ENCODE data around the gene SUMO3.

SUMO3 gene

DNA sequence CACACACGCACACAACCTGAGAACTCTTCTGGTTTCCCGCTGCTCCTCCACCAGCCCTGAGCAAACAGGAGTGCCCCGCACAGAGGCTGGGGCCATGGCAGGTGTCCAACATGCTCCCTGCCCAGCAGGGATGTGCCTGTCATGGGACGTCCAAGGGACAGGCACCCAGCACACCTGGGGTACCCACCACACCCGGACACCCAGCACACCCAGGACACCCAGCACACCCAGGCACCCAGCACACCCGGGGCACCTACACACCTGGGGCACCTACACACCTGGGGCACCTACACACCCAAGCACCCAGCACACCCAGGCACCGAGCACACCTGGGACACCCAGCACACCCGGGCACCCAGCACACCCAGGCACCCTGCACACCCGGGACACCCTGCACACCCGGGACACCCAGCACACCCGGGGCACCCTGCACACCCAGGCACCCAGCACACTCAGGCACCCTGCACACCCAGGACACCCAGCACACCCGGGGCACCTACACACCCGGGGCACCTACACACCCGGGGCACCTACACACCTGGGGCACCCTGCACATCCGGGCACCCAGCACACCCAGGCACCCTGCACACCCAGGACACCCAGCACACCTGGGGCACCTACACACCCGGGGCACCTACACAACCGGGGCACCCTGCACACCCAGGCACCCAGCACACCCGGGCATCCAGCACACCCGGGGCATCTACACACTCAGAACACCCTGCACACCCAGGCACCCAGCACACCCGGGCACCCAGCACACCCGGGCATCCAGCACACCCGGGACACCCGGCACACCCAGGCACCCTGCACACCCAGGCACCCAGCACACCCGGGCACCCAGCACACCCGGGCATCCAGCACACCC is 54.2 kb downstream of the SUMO3 start:
- in situ Hi-C loops (cut with MboI; ENCODE audit: low sequenced_read_pairs) = no loop called here

DNA sequence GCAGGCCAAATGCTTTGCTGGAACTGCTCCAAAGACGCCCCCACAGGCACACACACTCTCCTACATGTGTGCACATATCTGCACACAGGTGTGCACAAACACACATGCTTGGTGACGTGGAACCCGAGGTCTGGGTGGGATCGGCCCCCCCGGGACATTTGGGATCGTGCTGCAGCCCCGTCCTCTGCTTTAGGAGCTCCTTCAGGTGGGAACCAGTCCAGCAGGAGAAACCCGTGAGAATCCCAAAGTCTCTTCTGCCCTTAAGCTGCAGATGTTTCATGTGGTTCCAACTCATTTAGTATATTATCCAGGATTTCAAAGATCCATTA is 54.8 kb downstream of the SUMO3 start:
- in situ Hi-C loops (cut with MboI; ENCODE audit: low sequenced_read_pairs) = no loop called here

DNA sequence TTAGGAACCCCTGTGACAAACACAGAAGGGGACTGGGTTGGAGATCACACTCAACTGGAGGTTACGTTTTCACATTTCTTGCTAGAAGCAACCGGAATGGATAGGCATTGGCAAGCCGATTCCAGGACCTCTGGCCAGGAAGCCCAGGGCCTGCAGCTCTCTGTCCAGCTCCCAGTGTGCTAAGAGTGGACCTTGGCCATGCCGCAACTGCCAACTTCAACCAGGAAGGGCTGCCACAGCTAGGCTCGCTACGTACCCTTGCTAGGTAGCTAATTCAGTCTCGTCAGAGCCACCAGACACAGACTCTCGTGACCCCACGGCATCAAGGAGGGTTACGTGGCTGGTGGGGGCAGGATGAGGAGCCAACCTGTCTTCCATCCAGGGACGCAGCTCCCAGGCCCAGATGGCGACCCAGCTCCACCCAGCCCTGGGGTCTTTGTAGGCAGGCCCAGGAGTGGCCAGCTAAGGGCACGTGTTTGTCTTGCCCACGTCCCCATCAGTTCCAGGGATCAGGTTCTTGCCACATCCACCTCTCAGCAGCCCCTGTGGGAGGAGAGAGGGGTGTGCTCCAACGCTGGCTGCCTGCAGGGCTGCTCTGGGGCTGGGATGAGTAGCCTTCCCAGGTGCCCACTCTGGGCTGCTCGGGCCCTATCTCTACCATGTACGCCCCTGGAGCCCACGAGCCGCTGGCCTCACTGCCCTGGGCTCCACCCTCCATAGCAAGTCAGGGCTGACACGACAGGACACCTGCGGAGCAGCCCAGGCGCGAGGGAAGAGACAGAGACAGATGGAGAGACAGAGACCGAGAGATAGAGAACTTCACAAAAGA is 55.4 kb downstream of the SUMO3 start:
- in situ Hi-C loops (cut with MboI; ENCODE audit: low sequenced_read_pairs) = no loop called here

DNA sequence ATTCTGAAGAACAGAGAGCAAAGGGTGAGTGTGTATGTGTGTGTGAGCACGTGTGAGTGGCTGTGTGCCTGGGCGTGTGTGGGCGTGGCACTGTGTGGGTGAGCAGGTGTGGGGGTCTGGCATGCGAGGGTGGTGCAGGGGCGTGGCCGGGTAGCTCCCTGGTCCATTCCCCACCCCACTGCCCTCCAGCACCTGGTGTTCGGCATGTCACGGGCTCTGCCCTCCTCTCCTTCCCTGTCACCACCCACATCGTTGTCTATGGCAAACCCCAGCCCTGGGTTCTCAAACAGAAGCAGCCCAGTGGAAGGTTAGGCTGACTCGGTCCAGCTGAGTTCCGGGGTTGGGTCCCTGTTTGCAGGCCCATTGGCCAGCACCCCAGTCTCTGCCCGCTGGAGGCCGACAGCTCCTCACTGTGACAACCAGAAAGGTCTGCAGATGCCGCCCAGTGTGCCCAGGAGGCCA is 56.1 kb downstream of the SUMO3 start:
- in situ Hi-C loops (cut with MboI; ENCODE audit: low sequenced_read_pairs) = no loop called here

DNA sequence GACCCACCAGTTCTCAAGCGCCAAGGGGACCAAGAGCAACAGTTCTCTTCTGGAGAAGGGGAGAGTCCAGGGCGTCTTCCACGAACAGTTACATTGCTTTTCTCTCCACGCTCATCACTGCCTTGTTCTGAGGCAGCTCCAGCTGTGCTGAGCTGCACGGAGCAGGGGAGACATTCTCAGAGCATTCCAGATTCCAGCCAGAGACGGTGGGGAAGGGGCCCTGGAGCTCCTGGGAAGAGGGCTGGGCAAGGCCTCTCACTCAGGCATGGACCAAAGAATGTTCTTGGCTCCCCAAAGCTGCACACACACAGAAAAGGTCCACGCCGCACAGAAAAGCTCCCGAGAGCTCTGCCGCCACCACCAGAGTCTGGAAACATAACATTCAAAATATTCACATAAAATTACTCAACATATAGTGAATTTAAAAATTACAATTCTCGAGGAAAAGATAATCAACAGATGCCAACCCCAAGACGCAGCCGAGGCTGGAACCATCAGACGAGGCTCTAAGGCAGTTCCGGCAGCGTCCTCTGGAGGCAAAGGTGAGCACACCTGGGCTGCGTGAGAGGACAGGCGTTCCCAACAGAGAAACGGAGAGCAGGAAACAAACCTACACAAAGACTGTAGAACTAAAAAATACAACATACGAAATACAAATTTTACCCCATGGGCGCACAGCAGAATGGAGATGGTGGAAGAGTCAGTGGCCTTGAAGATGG is 56.7 kb downstream of the SUMO3 start:
- in situ Hi-C loops (cut with MboI; ENCODE audit: low sequenced_read_pairs) = no loop called here

DNA sequence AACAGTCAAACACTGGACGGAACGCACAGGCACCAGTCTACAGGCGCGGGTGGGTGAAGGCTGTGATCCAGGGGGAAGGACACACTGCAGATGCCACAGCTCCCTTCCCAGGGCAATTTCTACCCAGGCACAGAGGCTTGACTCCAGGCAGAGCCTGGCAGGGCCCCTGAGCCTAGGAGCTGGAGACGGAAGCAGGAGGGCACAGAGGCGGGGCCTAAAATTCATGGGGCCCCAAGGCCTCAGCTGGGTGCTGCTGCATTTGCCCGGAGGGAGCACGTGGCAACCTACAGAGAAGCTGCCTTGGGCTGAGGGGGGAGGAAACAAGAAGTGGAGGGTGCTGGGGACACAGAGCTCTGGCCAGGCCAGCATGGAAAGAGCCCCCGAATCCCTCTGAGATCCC is 57.5 kb downstream of the SUMO3 start:
- in situ Hi-C loops (cut with MboI; ENCODE audit: low sequenced_read_pairs) = no loop called here

DNA sequence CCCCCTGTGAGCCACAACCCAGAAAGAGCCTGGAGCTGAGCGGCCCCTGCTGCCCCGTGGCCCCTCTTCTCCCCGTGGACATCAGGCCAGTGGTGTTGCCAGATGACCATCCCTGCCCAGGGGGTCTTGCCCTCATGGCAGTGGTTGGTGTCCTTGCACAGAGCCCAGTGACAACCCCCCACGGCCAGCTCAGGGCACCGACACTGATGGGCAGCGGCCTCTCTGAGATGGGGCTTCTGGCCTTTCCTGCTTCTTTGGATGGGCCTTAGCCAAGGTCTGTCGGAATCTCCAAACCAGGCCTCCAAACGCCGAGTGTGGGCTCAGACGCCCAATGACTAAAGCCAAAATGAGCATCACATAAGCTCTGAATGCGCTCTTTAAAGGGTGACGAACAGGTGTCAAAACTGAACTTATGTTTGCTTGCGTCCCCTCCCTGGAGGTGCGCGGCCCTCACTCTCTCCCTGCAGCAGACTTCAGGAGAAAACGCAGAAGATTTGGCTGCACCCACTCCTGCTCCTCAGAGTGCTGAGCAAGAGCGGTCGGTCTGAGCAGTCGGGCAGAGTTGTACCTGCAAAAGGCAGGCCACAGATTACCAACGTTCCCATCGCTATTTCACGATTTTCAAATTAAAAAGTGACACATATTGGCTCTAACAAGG is 58.1 kb downstream of the SUMO3 start:
- in situ Hi-C loops (cut with MboI; ENCODE audit: low sequenced_read_pairs) = no loop called here

DNA sequence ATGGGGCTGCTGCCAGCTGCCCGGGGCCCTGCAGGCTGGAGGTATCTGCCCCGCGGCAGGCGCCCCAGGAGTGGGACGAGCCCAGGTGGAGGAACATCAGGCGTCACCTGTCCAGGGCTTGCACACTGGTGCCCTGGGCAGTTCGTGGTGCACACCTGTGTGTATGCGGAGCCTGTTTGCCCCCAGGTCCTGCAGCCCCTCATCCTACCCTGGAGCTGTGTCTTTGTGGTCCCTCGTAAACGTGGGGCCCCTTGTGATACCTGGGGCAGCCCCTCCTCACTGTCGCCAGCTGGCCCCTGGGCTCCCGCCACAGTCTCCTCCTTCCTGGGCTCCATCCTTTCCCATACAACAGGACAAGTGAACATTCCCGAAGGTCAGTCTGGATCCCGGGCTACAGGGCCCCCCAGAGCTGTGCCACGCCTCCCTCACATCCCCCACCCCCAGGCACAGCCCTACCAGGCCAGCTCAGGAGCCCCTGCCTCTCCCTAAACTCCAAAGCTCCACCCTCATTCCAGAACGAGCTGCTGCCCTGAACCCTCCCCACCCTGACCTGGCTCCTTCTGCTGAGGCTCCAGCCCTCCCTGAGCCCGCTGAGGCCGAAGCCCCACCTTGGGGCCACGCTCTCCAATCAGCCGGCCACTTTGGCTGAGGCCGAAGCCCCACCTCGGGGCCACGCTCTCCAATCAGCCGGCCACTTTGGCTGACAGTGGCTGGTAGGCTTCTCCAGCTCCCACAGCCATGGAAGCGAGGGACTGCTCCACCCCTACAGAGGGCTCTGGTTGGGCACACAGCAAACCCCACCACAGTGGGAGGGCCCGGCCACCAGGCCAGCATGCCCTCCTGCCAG is 58.9 kb downstream of the SUMO3 start:
- in situ Hi-C loops (cut with MboI; ENCODE audit: low sequenced_read_pairs) = no loop called here

DNA sequence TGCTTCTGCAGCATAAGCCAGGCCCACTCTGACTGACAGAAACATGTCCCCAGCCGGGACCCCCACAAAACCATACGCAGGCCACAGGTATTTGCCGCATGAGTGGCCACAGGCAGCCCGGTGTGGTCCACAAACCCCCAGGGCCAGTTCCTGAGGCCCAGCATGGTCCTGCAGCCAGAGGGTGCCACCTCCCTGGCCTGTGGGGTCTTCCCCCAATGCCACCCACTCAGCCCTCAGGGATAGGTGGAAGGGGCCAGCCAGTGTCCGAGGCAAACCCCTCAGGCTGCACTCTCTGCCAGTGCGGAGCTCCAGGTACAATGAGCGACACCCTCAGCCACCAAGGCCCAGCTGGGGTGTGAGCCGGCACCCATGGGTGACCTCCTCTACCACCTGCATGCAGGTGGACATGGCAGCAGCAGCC is 59.7 kb downstream of the SUMO3 start:
- in situ Hi-C loops (cut with MboI; ENCODE audit: low sequenced_read_pairs) = no loop called here

DNA sequence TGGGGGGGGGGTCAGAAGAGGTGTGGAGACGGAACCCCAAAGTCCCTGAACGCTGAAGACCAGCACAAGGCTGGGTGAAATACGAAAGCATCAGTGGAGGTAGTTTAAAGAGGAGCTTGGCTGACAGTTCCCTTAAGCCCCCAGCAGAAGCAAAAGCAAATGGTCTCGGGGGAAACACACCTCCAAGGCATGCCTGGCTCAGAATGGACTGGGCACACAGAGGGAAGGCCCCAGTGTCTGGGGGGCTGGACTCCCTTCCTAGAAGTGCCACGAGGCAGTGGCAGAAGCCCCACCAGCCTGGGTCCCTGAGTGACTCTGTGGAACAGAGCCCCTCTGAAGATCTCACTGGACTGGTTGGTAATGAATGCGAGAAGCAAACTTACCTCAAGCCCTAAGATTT is 60.1 kb downstream of the SUMO3 start:
- in situ Hi-C loops (cut with MboI; ENCODE audit: low sequenced_read_pairs) = no loop called here

DNA sequence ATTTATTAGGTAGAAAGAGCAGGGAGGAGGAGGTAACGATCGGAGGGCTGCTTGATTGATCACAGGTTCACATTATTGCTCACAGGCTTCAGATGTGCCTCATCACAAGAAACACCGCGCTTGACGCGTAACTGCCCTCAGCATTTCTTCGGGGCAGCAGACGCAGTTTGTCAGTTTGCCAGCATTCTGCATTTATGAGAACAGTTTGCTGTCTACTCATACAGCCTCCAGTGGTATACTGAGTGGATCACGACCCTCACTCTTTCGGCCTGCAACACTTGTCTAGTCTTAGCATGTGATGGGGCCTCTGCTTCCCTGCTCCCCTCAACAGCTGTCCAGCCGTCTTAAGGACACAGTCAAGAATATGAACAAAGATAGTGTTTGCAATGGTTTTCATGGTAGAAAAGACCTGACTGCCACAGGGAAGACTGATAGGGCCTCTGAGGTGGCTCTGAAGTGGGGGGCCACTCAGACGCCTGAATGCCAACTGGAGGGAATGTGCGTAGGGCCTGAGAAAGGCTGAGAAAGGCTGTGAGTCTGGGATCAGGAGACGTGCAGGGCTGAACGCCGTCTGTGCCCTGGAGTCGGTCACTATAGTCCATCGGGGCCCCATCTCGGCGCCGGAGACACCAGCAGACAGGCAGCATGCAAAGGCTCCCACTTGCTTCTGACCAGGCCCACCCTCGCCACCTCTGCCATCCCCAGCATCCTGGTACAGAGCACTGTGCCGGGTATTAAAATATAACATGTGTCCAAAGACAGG is 61.3 kb downstream of the SUMO3 start:
- in situ Hi-C loops (cut with MboI; ENCODE audit: low sequenced_read_pairs) = no loop called here
